Mucosa of descending colon (tissue), 3 donors: ENCODE data around the gene SLC35A1. TPM values are rescaled to one million over a fixed set of nuclear protein-coding genes. Genes with fewer than 3 reads are reported as not detected.

Experiments used
- ATAC-seq: fragments of 200-7000 bp; cut with Tn5 transposase; one replicate; pipeline ENCODE4 v1.9.1; 2020; ENCODE audit warnings: mild to moderate bottlenecking, moderate library complexity
- DNase-seq, 3 donors: peaks; one replicate each; pipeline ENCODE4 v3.0.0-alpha.2; 2020
- H3K36me3 ChIP-seq: fragments of 200-600 bp; one replicate; pipeline ENCODE4 v1.8.0; 2021; ENCODE audit warnings: low read depth, mild to moderate bottlenecking
- H3K4me1 ChIP-seq: fragments of 200-600 bp; one replicate; pipeline ENCODE4 v1.8.0; 2021; ENCODE audit warnings: low read depth, mild to moderate bottlenecking
- H3K4me3 ChIP-seq: fragments of 200-600 bp; one replicate; pipeline ENCODE4 v1.8.0; 2021; ENCODE audit warnings: mild to moderate bottlenecking
- H3K9me3 ChIP-seq: fragments of 200-600 bp; one replicate; pipeline ENCODE4 v1.8.0; 2021; ENCODE audit warnings: mild to moderate bottlenecking
- CTCF ChIP-seq: fragments of 200-600 bp; IDR thresholded peaks from one replicate; pipeline ENCODE4 v1.8.0; 2022; ENCODE audit warnings: antibody characterized with exemption, mild to moderate bottlenecking
- intact Hi-C, 2 donors: fragments of 100-400 bp; cut with DNase I in 1 of 2; cut with micrococcal nuclease in 1 of 2; formaldehyde crosslinking; loops; one replicate each; pipeline versions ENCODE4 v1.11.0 to v1.11.1; 2022; cut with DNase I, micrococcal nuclease
- total RNA-seq, 3 donors: library from RNA; stranded (reverse); fragmentation: NEBNext Ultra II Directional in 2 of 3; extraction: Animal tissue kit (Norgen Biotek cat#: 25700) in 2 of 3; gene quantifications; one replicate each; pipeline versions ENCODE4 v1.2.1 to v1.2.4, GENCODE V29; 2021 to 2023
- donor health status: DM: no; HTN: no; CAD: no; lungs with moderate emphysema.
- donor health status: DM: no; HTN: no; CAD: no.
- donor health status: DM: no; HTN: yes; CAD: no.

The SLC35A1 gene
- total RNA-seq, 3 donors from 2014 or later, result 27.5 to 52.0 (median 31.5) TPM

DNA sequence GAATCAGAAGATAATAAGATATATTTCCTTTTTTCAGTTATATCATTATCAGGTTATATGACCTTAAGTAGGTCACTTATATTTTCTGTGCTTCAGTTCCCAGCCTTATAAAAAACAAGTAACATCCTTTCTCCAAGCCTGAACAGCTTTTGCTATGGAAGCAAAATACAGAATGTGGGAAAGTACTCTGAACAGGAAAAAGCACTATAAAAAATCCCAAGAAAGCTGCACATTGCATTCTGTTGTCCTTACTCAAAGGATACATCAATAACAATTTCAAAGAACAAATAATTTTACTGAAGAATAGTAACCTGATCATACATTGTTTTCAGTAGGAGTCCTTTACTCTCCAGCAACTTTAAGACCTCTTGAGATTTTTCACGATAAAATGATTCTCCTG, 56.4 kb downstream of the SLC35A1 start:
- no peak overlapping the region for H3K4me3 ChIP-seq
- DNase-seq (no peak), ATAC-seq (no peak)
- H3K4me1 ChIP-seq, result no peaks in the 10 kb centered on the region
- intact Hi-C loops, result no loop called here
- no peak for TF ChIP-seq CTCF
- no peaks in the 10 kb centered on the region for H3K36me3 ChIP-seq
- H3K9me3 ChIP-seq, result no peaks in the 10 kb centered on the region

- no peak overlapping the region for H3K4me3 ChIP-seq
- ATAC-seq, result no peak
- H3K36me3 ChIP-seq, result no peaks in the 10 kb centered on the region
- no peak for TF ChIP-seq CTCF
- no peak for DNase-seq
- intact Hi-C loops, result no loop called here
- no peaks in the 10 kb centered on the region for H3K4me1 ChIP-seq
- no peaks in the 10 kb centered on the region for H3K9me3 ChIP-seq
Measured at GRCh38 chr6:87534377-87535047, 61.7 kb downstream of the SLC35A1 start.

DNA sequence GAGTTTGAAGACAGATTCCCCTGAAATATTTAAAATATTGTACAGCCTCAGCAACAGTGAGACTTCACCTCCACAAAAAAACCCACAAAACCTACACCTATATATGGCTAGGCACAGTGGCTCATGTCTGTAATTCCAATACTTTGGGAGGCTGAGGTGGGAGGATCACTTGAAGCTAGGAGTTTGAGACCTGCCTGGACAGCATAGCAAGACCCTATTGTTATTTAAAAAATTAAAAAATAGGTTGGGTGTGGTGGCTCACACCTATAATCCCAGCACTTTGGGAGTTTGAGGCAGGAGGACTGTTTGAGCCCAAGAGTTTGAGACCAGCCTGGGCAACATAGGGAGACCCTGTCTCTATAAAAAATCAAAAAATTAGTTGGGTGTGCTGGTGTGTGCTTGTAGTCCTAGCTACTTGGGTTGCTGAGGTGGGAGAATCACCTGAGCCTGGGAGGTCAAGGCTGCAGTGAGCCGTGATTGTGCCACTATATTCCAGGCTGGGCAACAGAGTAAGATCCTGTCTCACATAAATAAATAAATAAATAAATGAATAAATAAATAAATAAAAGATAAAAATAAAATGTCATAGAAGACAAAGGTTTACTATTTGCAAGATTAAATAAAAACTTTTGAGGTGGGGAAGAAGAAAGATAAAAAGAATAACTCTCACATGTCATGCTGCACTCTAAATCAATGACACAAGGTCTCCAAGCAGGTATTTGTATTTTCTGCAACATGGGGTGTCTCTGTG, 65.9 kb downstream of the SLC35A1 start:
- Histone ChIP-seq H3K9me3 (no peaks in the 10 kb centered on the region), H3K4me3 (no peak overlapping the region), H3K36me3 (no peaks in the 10 kb centered on the region), H3K4me1 (no peaks in the 10 kb centered on the region)
- ATAC-seq, result no peak
- TF ChIP-seq CTCF, result no peak
- intact Hi-C loops, result no loop called here
- no peak for DNase-seq

DNA sequence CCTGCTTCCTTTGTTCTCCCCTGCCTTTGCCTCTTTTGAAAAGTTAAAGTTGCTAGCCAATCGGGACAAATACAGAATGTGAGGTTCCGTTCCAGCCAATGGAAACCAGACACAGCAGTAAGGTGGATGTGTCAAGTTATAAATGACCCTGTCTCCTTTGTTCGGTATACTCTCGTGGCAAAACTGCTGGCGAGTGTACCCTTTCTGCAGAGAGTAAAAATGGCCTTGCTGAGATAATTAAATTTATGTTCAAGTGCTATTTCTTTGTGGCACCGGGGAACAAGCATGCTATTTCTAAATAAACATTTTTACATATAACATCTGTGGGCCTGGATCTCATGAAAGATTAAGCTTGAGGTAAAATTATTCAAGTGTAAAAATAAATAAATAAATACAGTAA, 66.8 kb downstream of the SLC35A1 start:
- Histone ChIP-seq H3K4me1 (no peaks in the 10 kb centered on the region), H3K4me3 (no peak overlapping the region), H3K9me3 (no peaks in the 10 kb centered on the region), H3K36me3 (no peaks in the 10 kb centered on the region)
- no peak for DNase-seq
- no peak for ATAC-seq
- no peak for TF ChIP-seq CTCF
- intact Hi-C loops, result no loop called here

DNA sequence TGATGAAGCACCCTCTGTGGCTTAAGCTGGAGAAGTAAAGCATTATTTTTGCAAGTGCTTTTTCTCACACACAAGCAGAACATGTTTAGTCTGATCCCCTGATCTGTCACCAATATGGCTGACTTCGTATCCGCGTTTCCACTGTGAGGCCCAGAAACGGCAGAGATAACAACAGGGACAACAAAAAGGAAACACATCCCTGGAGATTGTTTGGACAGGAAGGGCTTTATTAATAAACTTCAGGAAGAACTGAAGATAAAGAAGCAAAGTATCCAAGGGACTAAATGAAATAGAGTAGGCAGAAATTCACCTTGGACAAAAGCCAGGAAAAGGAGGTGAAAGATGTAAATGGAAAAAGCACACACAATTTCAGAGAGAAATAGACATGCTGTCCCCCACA, 67.8 kb downstream of the SLC35A1 start:
- no peak for ATAC-seq
- Histone ChIP-seq H3K9me3 (no peaks in the 10 kb centered on the region), H3K4me1 (no peaks in the 10 kb centered on the region), H3K4me3 (no peak overlapping the region), H3K36me3 (peaks cover 2% of the 10 kb centered on the region)
- intact Hi-C loops, result no loop called here
- DNase-seq, result no peak
- no peak for TF ChIP-seq CTCF
